Neural progenitor cell (in vitro differentiated cells): ENCODE results near the gene RHBDF1. TPM values are rescaled to one million over a fixed set of nuclear protein-coding genes. Genes with fewer than 3 reads are reported as not detected.
A peak's percentile ranks its signal among the peaks of the same experiment; 100 is the strongest.

ENCODE experiments used
- DNase-seq: peaks from one replicate; pipeline ENCODE4 v3.0.0-alpha.2; 2016; ENCODE audit warnings: low spot score
- H2AFZ ChIP-seq: fragments of 200-600 bp; sonication (generic); replicated peaks from 2 replicates; pipeline ENCODE4 v1.6.1; 2016; ENCODE audit warnings: antibody characterized with exemption
- H3F3A ChIP-seq: fragments of 200-600 bp; sonication (generic); 2 replicates; pipeline ENCODE4 v1.6.1; 2016; ENCODE audit warnings: antibody characterized with exemption, low read depth
- H3K27ac ChIP-seq: fragments of 200-600 bp; sonication (generic); 2 replicates; pipeline ENCODE4 v1.5.1; 2016; ENCODE audit warnings: mild to moderate bottlenecking
- H3K27me3 ChIP-seq: fragments of 200-600 bp; sonication (generic); 2 replicates; pipeline ENCODE4 v1.6.1; 2016; ENCODE audit warnings: mild to moderate bottlenecking, moderate library complexity
- H3K36me3 ChIP-seq: fragments of 200-600 bp; sonication (generic); 2 replicates; pipeline ENCODE4 v1.5.1; 2016
- H3K4me1 ChIP-seq: fragments of 200-600 bp; sonication (generic); 2 replicates; pipeline ENCODE4 v1.6.1; 2016; ENCODE audit warnings: mixed run types
- H3K4me2 ChIP-seq: fragments of 200-600 bp; sonication (generic); 2 replicates; pipeline ENCODE4 v1.6.1; 2016
- H3K4me3 ChIP-seq: fragments of 200-600 bp; sonication (generic); 2 replicates; pipeline ENCODE4 v1.5.1; 2016
- H3K79me2 ChIP-seq: fragments of 200-600 bp; sonication (generic); 2 replicates; pipeline ENCODE4 v1.6.1; 2016; ENCODE audit warnings: low read depth
- H3K9ac ChIP-seq: fragments of 200-600 bp; sonication (generic); 2 replicates; pipeline ENCODE4 v1.6.1; 2016
- H3K9me3 ChIP-seq: fragments of 200-600 bp; sonication (generic); 2 replicates; pipeline ENCODE4 v1.5.1; 2016; ENCODE audit warnings: low read depth
- H4K20me1 ChIP-seq: fragments of 200-600 bp; sonication (generic); 2 replicates; pipeline ENCODE4 v1.6.1; 2016; ENCODE audit warnings: low read depth
- H3K27ac Mint-ChIP-seq: 3 replicates; pipeline ENCODE4 v1.8.0; 2021; ENCODE audit warnings: mixed read lengths
- H3K27me3 Mint-ChIP-seq: 2 replicates; pipeline ENCODE4 v1.8.0; 2022; ENCODE audit warnings: low read depth, mild to moderate bottlenecking, inconsistent platforms, moderate library complexity, mixed read lengths; ENCODE audit not compliant: insufficient read depth
- H3K36me3 Mint-ChIP-seq: 3 replicates; pipeline ENCODE4 v1.8.0; 2021; ENCODE audit warnings: mixed read lengths
- H3K4me1 Mint-ChIP-seq: 3 replicates; pipeline ENCODE4 v1.8.0; 2021; ENCODE audit warnings: mixed read lengths
- H3K4me3 Mint-ChIP-seq: 3 replicates; pipeline ENCODE4 v1.8.0; 2021; ENCODE audit warnings: mild to moderate bottlenecking, moderate library complexity, mixed read lengths
- H3K9me3 Mint-ChIP-seq: 3 replicates; pipeline ENCODE4 v1.8.0; 2020; ENCODE audit warnings: mixed read lengths
- EZH2 ChIP-seq: fragments of 200-600 bp; sonication (generic); IDR thresholded peaks from 2 replicates; pipeline ENCODE4 v1.6.1; 2017; ENCODE audit warnings: antibody characterized with exemption, mild to moderate bottlenecking, moderate library complexity
- EZH2phosphoT487 ChIP-seq: fragments of 200-600 bp; sonication (generic); IDR thresholded peaks from 2 replicates; pipeline ENCODE4 v1.6.1; 2017; ENCODE audit warnings: antibody characterized with exemption
- total RNA-seq: library from RNA; depleted of rRNA; stranded (reverse); fragments of >200 nt; gene quantifications from 2 replicates; pipeline ENCODE4 v1.2.3, GENCODE V29; 2015; ENCODE audit warnings: low replicate concordance
- TF ChIP-seq, protein P1 (sequence below): fragments of 200-600 bp; sonication (generic); IDR thresholded peaks from 2 replicates; pipeline ENCODE4 v1.5.1; 2017; ENCODE audit warnings: antibody characterized with exemption, mild to moderate bottlenecking

Gene RHBDF1
- total RNA-seq, 1 donor from 2014 or later = 11.0 TPM

DNA sequence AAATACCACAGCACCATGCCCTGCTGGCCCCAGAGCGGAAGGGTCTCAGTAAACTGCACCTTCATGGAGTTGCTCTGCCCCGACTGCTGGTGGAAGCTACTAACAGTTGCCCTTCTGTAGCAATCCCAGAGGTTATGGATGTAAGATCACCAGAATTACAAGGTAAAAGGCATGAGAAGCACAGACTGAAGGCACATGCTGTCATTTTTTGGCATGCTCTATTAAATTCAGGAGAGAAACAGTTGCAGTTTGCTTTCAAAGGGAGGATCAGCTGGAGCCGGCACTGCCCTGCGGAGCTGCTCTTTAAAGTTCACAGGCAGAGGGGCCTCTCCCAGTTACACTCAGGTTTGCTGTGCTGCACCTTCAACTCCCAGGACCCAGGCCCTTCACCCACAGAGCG lies 46.9 kb upstream of the RHBDF1 start:
- DNase-seq = no peak
- Histone ChIP-seq H3K9me3 (no peaks in the 10 kb centered on the region), H3K4me1 (no peaks in the 10 kb centered on the region), H2AFZ (no peak overlapping the region), H3K27me3 (no peaks in the 10 kb centered on the region), H3K4me3 (no peak overlapping the region), H3K27ac (no peak overlapping the region), H3K36me3 (no peaks in the 10 kb centered on the region), H3F3A (no peaks in the 10 kb centered on the region), H3K4me2 (no peak overlapping the region), H3K9ac (no peak overlapping the region), H3K79me2 (no peaks in the 10 kb centered on the region), H4K20me1 (peaks cover 21% of the 10 kb centered on the region)
- H3K36me3 Mint-ChIP-seq = peaks cover 5% of the 10 kb centered on the region
- H3K9me3 Mint-ChIP-seq = no peaks in the 10 kb centered on the region
- peaks cover 2% of the 10 kb centered on the region for H3K27me3 Mint-ChIP-seq
- no peak overlapping the region for H3K4me3 Mint-ChIP-seq
- peaks cover 7% of the 10 kb centered on the region for H3K4me1 Mint-ChIP-seq
- no peak overlapping the region for H3K27ac Mint-ChIP-seq
- TF ChIP-seq EZH2 (no peak), EZH2phosphoT487 (no peak)
- TF ChIP-seq, protein P1, sequence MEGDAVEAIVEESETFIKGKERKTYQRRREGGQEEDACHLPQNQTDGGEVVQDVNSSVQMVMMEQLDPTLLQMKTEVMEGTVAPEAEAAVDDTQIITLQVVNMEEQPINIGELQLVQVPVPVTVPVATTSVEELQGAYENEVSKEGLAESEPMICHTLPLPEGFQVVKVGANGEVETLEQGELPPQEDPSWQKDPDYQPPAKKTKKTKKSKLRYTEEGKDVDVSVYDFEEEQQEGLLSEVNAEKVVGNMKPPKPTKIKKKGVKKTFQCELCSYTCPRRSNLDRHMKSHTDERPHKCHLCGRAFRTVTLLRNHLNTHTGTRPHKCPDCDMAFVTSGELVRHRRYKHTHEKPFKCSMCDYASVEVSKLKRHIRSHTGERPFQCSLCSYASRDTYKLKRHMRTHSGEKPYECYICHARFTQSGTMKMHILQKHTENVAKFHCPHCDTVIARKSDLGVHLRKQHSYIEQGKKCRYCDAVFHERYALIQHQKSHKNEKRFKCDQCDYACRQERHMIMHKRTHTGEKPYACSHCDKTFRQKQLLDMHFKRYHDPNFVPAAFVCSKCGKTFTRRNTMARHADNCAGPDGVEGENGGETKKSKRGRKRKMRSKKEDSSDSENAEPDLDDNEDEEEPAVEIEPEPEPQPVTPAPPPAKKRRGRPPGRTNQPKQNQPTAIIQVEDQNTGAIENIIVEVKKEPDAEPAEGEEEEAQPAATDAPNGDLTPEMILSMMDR = no peak

DNA sequence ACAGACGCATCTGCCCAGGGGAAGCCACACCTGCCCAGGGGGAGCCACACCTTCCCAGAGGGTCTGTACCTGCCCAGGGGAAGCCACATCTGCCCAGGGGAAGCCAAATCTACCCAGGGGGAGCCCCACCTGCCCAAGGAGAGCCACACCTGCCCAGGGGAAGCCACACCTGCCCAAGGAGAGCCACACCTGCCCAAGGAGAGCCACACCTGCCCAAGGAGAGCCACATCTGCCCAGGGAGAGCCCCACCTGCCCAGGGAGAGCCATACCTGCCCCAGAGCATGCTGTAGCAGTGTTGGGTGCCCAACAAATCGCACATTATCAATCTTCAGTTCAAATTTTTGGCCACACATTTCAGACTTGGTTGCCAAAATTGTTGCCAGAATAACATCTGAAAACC lies 46.4 kb upstream of the RHBDF1 start:
- no peak overlapping the region for H3K9ac ChIP-seq
- no peaks in the 10 kb centered on the region for H3K9me3 Mint-ChIP-seq
- H3K27ac ChIP-seq = no peak overlapping the region
- no peaks in the 10 kb centered on the region for H3K9me3 ChIP-seq
- H3K79me2 ChIP-seq = no peaks in the 10 kb centered on the region
- no peak overlapping the region for H3K4me2 ChIP-seq
- H3K27ac Mint-ChIP-seq = no peak overlapping the region
- peaks cover 10% of the 10 kb centered on the region for H3K4me1 Mint-ChIP-seq
- peaks cover 3% of the 10 kb centered on the region for H3K36me3 Mint-ChIP-seq
- H3K4me3 ChIP-seq = no peak overlapping the region
- no peaks in the 10 kb centered on the region for H3K4me1 ChIP-seq
- peaks cover 2% of the 10 kb centered on the region for H3K27me3 Mint-ChIP-seq
- H3K4me3 Mint-ChIP-seq = no peak overlapping the region
- peaks cover 20% of the 10 kb centered on the region for H4K20me1 ChIP-seq
- no peaks in the 10 kb centered on the region for H3K36me3 ChIP-seq
- TF ChIP-seq EZH2phosphoT487 (no peak), EZH2 (no peak)
- TF ChIP-seq, protein P1 = no peak
- H3K27me3 ChIP-seq = no peaks in the 10 kb centered on the region
- H3F3A ChIP-seq = no peaks in the 10 kb centered on the region
- DNase-seq = no peak
- H2AFZ ChIP-seq = no peak overlapping the region

DNA sequence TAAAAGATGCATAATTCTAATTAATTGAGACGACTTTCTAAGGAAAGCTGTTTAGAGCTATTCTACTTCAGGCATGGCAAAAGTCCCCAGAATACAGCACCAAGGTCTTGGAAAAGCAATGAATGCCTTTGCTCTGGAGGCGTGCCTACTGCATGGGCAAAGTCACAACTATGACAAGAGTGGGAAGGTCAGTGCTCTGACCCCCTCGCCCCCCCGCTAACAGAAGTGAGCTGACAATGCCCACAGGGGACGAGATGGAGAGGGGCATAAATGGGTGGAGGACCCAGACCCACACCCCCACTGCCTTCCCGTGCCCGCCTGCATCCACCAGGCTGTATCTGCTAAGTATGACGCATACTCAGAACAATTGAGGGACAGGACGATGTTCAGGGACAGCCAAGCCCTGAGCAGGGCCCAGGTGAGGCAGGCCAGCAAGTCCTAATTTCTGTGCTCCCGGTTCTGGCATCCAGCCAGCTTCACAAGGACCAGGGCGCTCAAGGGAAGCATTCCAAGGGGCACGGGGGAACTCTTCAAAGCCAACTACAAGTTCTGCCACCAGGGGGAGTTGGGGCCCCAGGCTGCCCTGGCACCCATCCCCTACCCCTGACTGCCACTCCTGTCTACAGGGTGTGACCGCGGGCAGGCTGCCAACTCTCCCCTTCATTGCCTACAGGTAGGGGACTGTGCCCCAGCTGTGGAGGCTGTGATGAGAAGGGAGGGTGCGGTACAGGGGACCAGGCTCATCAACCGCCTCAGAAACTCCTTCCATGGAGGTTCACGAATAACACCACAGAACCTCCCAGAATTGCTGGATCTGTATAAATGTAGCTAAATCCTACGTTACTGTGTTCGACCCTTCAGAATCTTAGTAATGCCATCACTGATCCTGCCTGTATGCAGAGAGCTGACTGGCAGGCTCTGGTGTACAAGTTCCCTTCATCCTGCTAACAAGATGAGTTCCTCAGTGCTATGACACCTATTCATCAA lies 45.2 kb upstream of the RHBDF1 start:
- no peaks in the 10 kb centered on the region for H3K36me3 ChIP-seq
- H3F3A ChIP-seq = no peaks in the 10 kb centered on the region
- Mint-ChIP-seq H3K27me3 (peaks cover 2% of the 10 kb centered on the region), H3K36me3 (peaks cover 3% of the 10 kb centered on the region), H3K4me1 (peaks cover 10% of the 10 kb centered on the region), H3K27ac (no peak overlapping the region), H3K4me3 (no peak overlapping the region), H3K9me3 (no peaks in the 10 kb centered on the region)
- H4K20me1 ChIP-seq = peaks cover 23% of the 10 kb centered on the region
- no peak overlapping the region for H3K4me3 ChIP-seq
- no peak overlapping the region for H3K27ac ChIP-seq
- TF ChIP-seq EZH2phosphoT487 = no peak
- no peak for TF ChIP-seq EZH2
- TF ChIP-seq, protein P1 = peak; percentile 74
- H3K4me2 ChIP-seq = no peak overlapping the region
- H3K9me3 ChIP-seq = no peaks in the 10 kb centered on the region
- H3K9ac ChIP-seq = no peak overlapping the region
- DNase-seq = peak; percentile 80
- no peaks in the 10 kb centered on the region for H3K27me3 ChIP-seq
- no peaks in the 10 kb centered on the region for H3K79me2 ChIP-seq
- H2AFZ ChIP-seq = no peak overlapping the region
- H3K4me1 ChIP-seq = no peaks in the 10 kb centered on the region
